Esophagus squamous epithelium (tissue), 4 donors: ENCODE measurements around the gene AFDN.

Source experiments
- CTCF ChIP-seq, 6 experiments: fragments of 450-650 bp in 4 of 6; fragments of 200-600 bp in 2 of 6; sonication (generic) in 2 of 6; IDR thresholded peaks; one replicate each; pipeline ENCODE4 v1.5.1; 2016 to 2019; ENCODE audit warnings: antibody characterized with exemption in 6 of 6, mild to moderate bottlenecking in 4 of 6, moderate library complexity in 4 of 6
- POLR2A ChIP-seq, 4 donors: fragments of 450-650 bp; IDR thresholded peaks; one replicate each; pipeline ENCODE4 v1.6.1; 2017; ENCODE audit warnings: antibody characterized with exemption in 4 of 4, mild to moderate bottlenecking in 4 of 4, moderate library complexity in 3 of 4

GRCh38 chr6:167817729-167818128 lies 9.0 kb upstream of the AFDN start:
- TF ChIP-seq CTCF (IDR thresholded peaks at IDR 0.05) (no peak), POLR2A (IDR thresholded peaks at IDR 0.05) (no peak)
